Measurements from ENCODE around the gene XRCC1. TPM values are rescaled to one million over a fixed set of nuclear protein-coding genes. Genes with fewer than 3 reads are reported as not detected.

The XRCC1 gene
- total RNA-seq, 1 experiment from 2014 or later, result 20.1 TPM

- BruUV-seq (replicated peaks), result no TSS peak
- no peak for TF ChIP-seq TCF7L2 (IDR thresholded peaks at IDR 0.05; ENCODE audit: low read depth, low read length)
- TF ChIP-seq REST (IDR thresholded peaks at IDR 0.05; ENCODE audit: insufficient read depth in 1 of 2, low read depth in 2 of 2, low read length in 1 of 2), result no peak
- no peak for TF ChIP-seq SIN3A (IDR thresholded peaks at IDR 0.05; ENCODE audit: borderline replicate concordance, insufficient read depth, low read depth, low read length)
- no peak for TF ChIP-seq POLR2AphosphoS5 (IDR thresholded peaks at IDR 0.05; ENCODE audit: low read depth, low read length)
- no peak for TF ChIP-seq CTCF (IDR thresholded peaks at IDR 0.05)
- intact Hi-C loops (cut with micrococcal nuclease; ENCODE audit: unreplicated experiment) (no loop called here), in situ Hi-C loops (cut with HindIII; ENCODE audit: low pct_unique_long_range_greater_than_20kb, low sequenced_read_pairs) (no loop called here)
- Histone ChIP-seq H3K4me1 (ENCODE audit: control insufficient read depth, insufficient read depth, low read length) (no peaks in the 10 kb centered on the region), H3K36me3 (ENCODE audit: control insufficient read depth, insufficient read depth, low read length) (no peaks in the 10 kb centered on the region), H3K27ac (ENCODE audit: low read length) (no peak overlapping the region), H3K4me3 (ENCODE audit: low read depth in 2 of 2, low read length in 2 of 2) (no peak overlapping the region), H3K9me3 (ENCODE audit: control insufficient read depth, insufficient read depth, low read depth, low read length) (no peaks in the 10 kb centered on the region), H3K27me3 (ENCODE audit: control insufficient read depth, insufficient read depth, low read length) (no peaks in the 10 kb centered on the region)
- ChIA-PET POLR2A (no interaction called here), CTCF (no interaction called here)
- DNase-seq (ENCODE audit: low read depth, low spot score) (no peak), ATAC-seq (no peak)
These were observed 41.6 kb upstream of the XRCC1 start for GRCh38 chr19:43616954-43617353.

GRCh38 chr19:43616306-43616705 lies 41.0 kb upstream of the XRCC1 start:
- H3K27ac ChIP-seq (ENCODE audit: low read length), result no peak overlapping the region
- no peaks in the 10 kb centered on the region for H3K27me3 ChIP-seq (ENCODE audit: control insufficient read depth, insufficient read depth, low read length)
- CTCF ChIA-PET, result no interaction called here
- in situ Hi-C loops (cut with HindIII; ENCODE audit: low pct_unique_long_range_greater_than_20kb, low sequenced_read_pairs), result no loop called here
- ATAC-seq (no peak), DNase-seq (ENCODE audit: low read depth, low spot score) (no peak)
- H3K4me1 ChIP-seq (ENCODE audit: control insufficient read depth, insufficient read depth, low read length), result no peaks in the 10 kb centered on the region
- no peak for TF ChIP-seq CTCF (IDR thresholded peaks at IDR 0.05)
- no peak for TF ChIP-seq TCF7L2 (IDR thresholded peaks at IDR 0.05; ENCODE audit: low read depth, low read length)
- TF ChIP-seq SIN3A (IDR thresholded peaks at IDR 0.05; ENCODE audit: borderline replicate concordance, insufficient read depth, low read depth, low read length), result no peak
- intact Hi-C loops (cut with micrococcal nuclease; ENCODE audit: unreplicated experiment), result no loop called here
- POLR2A ChIA-PET, result no interaction called here
- no peaks in the 10 kb centered on the region for H3K9me3 ChIP-seq (ENCODE audit: control insufficient read depth, insufficient read depth, low read depth, low read length)
- no TSS peak for BruUV-seq (replicated peaks)
- H3K4me3 ChIP-seq (ENCODE audit: low read depth in 2 of 2, low read length in 2 of 2), result no peak overlapping the region
- H3K36me3 ChIP-seq (ENCODE audit: control insufficient read depth, insufficient read depth, low read length), result no peaks in the 10 kb centered on the region

GRCh38 chr19:43612374-43612773 lies 37.0 kb upstream of the XRCC1 start:
- Histone ChIP-seq H3K9me3 (ENCODE audit: control insufficient read depth, insufficient read depth, low read depth, low read length) (no peaks in the 10 kb centered on the region), H3K27me3 (ENCODE audit: control insufficient read depth, insufficient read depth, low read length) (no peaks in the 10 kb centered on the region), H3K36me3 (ENCODE audit: control insufficient read depth, insufficient read depth, low read length) (no peaks in the 10 kb centered on the region), H3K27ac (ENCODE audit: low read length) (no peak overlapping the region), H3K4me3 (ENCODE audit: low read depth in 2 of 2, low read length in 2 of 2) (no peak overlapping the region), H3K4me1 (ENCODE audit: control insufficient read depth, insufficient read depth, low read length) (no peaks in the 10 kb centered on the region)
- CTCF ChIA-PET, result no interaction called here
- no peak for ATAC-seq
- no peak for DNase-seq (ENCODE audit: low read depth, low spot score)
- TF ChIP-seq POLR2AphosphoS5 (IDR thresholded peaks at IDR 0.05; ENCODE audit: low read depth, low read length) (no peak), REST (IDR thresholded peaks at IDR 0.05; ENCODE audit: insufficient read depth in 1 of 2, low read depth in 2 of 2, low read length in 1 of 2) (no peak), SIN3A (IDR thresholded peaks at IDR 0.05; ENCODE audit: borderline replicate concordance, insufficient read depth, low read depth, low read length) (no peak), CTCF (IDR thresholded peaks at IDR 0.05) (no peak), TCF7L2 (IDR thresholded peaks at IDR 0.05; ENCODE audit: low read depth, low read length) (no peak)
- in situ Hi-C loops (cut with HindIII; ENCODE audit: low pct_unique_long_range_greater_than_20kb, low sequenced_read_pairs) (no loop called here), intact Hi-C loops (cut with micrococcal nuclease; ENCODE audit: unreplicated experiment) (no loop called here)
- POLR2A ChIA-PET, result no interaction called here
- BruUV-seq (replicated peaks), result no TSS peak
